Muscle of leg (tissue), 11 donors: ENCODE measurements around the gene GABARAPL2. TPM values are rescaled to one million over a fixed set of nuclear protein-coding genes. Genes with fewer than 3 reads are reported as not detected.
"Not testable (repeated sequence)": the region's sequence is repeated elsewhere in the genome, so short reads cannot be mapped to it uniquely, and the experiment has no call there.

Experiments used
- DNase-seq: peaks from one replicate; pipeline ENCODE4 v3.0.0; 2013
- H3K27ac ChIP-seq: one replicate; pipeline ENCODE4 v1.5.1; 2013; ENCODE audit warnings: mild to moderate bottlenecking, low read length, control low read depth
- H3K27me3 ChIP-seq: one replicate; pipeline ENCODE4 v1.6.1; 2013; ENCODE audit warnings: low read length; ENCODE audit not compliant: control insufficient read depth, insufficient read depth
- H3K36me3 ChIP-seq: one replicate; pipeline ENCODE4 v1.6.1; 2013; ENCODE audit warnings: low read length; ENCODE audit not compliant: control insufficient read depth, insufficient read depth
- H3K4me1 ChIP-seq: one replicate; pipeline ENCODE4 v1.6.1; 2013; ENCODE audit warnings: low read length; ENCODE audit not compliant: control insufficient read depth, insufficient read depth
- H3K4me3 ChIP-seq: one replicate; pipeline ENCODE4 v1.5.1; 2013; ENCODE audit warnings: low read length, control low read depth
- H3K9me3 ChIP-seq: replicated peaks from 2 replicates; pipeline ENCODE4 v1.6.1; 2013; ENCODE audit warnings: low read depth, low read length; ENCODE audit not compliant: control insufficient read depth
- WGBS: methylation state at CpG from one replicate; pipeline ENCODE4 v1.1.5; 2013; ENCODE audit warnings: missing lambda C conversion rate; ENCODE audit not compliant: insufficient coverage; 5-methylcytosine and 5-hydroxymethylcytosine counted together
- polyA plus RNA-seq, 8 donors: library from polyadenylated mRNA; unstranded; fragments of 120-200 nt; gene quantifications; one replicate each; pipeline versions ENCODE4 v1.2.1 to v1.2.3, GENCODE V29; 2013; ENCODE audit warnings: inconsistent platforms in 1 of 8, low replicate concordance in 1 of 8; ENCODE audit not compliant: insufficient read length in 8 of 8, insufficient read depth in 1 of 8
- total RNA-seq: library from RNA; stranded (reverse); fragments of 120-200 nt; gene quantifications from one replicate; pipeline ENCODE4 v1.2.4, GENCODE V29; 2013

GABARAPL2 gene
- total and polyA plus RNA-seq, 9 donors, result 122 to 146 (median 133) TPM

DNA sequence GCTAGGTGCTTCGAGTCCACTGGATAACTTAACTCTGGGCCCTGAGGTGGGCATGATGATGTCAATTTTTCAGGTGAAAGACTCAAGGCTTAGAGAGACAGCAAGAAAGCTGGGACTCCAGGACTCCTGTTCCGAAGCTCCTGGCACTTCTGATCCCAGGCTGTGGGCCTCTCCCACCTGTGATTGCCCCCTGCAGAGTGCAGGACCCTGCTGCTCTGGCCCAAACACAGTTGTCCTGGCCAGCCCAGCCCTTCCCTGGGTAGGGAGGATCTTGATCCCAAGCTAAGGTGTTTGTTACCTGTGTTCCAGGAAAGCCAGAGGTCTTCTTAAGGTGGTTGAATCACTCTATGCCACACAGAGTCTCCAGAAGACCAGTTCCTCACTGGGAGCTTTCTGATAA, 33.4 kb upstream of the GABARAPL2 start:
- Histone ChIP-seq H3K27ac (no peak overlapping the region), H3K27me3 (no peaks in the 10 kb centered on the region), H3K4me3 (no peak overlapping the region), H3K4me1 (no peaks in the 10 kb centered on the region), H3K36me3 (no peaks in the 10 kb centered on the region), H3K9me3 (no peaks in the 10 kb centered on the region)
- DNase-seq, result no peak
- WGBS, result 88% methylated on average over 2 of the region's 2 CpGs

DNA sequence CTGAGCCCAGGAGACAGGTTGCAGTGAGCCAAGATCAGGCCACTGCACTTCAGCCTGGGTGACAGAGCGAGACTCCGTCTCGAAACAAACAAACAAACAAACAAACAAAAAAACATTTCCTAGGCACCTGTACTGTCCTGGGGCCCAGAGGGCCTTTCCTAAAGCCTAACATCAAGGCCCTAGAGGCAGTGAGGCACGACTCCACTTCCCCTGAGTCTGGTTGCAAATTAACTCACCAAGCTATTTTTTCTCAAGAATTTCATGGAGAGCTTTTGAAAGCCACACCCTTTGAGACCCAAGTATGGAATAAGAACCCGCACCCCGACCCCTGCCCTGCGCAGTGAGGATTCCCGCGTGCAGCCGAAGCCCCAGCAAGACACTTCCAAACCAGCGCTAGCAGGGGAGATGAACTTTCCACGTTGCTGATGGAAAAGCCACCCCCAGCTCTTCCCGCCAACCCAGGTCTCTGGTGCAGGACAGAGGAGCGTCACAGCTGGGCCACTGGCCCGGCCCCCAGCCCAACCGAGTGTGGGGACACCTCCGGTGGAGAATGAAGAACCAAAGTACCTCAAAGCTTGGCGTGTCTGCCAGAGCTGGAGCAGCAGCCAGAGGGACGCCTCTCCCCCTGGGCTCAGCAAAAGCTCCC, 31.5 kb upstream of the GABARAPL2 start:
- Histone ChIP-seq H3K27ac (no peak overlapping the region), H3K4me1 (peaks cover 4% of the 10 kb centered on the region), H3K36me3 (no peaks in the 10 kb centered on the region), H3K9me3 (no peaks in the 10 kb centered on the region), H3K4me3 (no peak overlapping the region), H3K27me3 (no peaks in the 10 kb centered on the region)
- WGBS, result 67% methylated on average over 15 of the region's 19 CpGs
- DNase-seq, result peak; percentile 22

DNA sequence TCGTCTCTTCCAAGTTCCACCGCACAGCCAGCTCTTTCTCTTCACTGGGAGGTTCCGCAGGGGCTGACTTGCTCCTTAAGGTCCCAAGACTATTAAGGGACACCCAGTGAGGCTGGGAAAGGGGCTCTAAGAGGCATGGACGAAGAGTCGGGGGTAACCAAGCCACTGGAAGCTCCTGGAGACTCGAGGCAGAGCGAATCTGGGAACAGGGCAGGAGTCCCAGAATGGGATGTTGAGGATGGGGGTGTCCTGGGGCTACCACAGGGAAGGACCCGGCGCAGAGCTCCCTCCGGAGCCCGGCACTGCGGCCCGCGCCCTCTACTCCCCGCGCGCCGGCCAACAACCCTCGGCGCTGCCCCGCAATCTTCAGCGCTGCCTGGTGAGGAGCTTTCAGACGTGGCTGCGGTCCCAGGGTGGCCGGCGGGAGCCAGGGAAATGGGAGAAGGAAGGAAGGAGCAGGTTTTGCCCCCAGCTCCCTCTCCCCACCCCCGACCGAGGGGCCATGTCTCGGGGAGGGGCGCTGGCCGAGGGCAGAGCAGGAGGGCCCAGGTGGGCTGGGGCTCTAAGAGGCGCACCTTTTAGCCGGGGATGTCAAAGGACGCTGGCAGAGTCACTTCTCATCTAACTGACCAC, 30.9 kb upstream of the GABARAPL2 start:
- Histone ChIP-seq H3K36me3 (no peaks in the 10 kb centered on the region), H3K27me3 (no peaks in the 10 kb centered on the region), H3K4me3 (no peak overlapping the region), H3K4me1 (peaks cover 4% of the 10 kb centered on the region), H3K27ac (no peak overlapping the region), H3K9me3 (no peaks in the 10 kb centered on the region)
- no peak for DNase-seq
- WGBS, result 50% methylated on average over 12 of the region's 34 CpGs

DNA sequence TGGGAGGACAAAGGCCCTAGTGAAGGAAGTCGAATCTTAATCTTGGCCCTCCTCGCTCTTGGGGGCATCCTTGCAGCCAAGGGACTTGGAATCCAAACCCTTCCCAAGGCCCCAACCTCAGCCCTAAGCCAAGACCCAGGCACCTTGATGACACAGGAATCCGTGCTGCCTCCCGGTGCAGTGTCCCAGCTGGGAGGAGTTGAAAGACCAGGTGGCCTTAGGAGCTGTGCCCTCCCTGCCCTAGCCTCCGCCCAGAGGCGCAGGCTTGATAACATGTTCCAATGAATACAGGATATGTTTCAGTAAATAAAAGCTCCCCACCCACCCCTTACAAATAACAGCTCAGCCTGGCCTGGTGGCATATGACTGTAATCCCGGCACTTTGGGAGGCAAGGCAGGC, 30.3 kb upstream of the GABARAPL2 start, which contains the start of gene CHST5:
TSS of gene CHST5 (minus strand) at position 208 of the 400 bp plus-strand sequence. CDS start 5,724 bp downstream, outside the sequence.
- H3K4me3 ChIP-seq, result no peak within 1 kb of the TSS
- H3K36me3 ChIP-seq, result no peaks in the 10 kb centered on the region
- H3K4me1 ChIP-seq, result peaks cover 4% of the 10 kb centered on the region
- no peaks in the 10 kb centered on the region for H3K9me3 ChIP-seq
- no peak within 1 kb of the TSS for H3K27ac ChIP-seq
- DNase-seq, result no peak
- 78% methylated on average over 3 of the region's 7 CpGs for WGBS
- no peaks in the 10 kb centered on the region for H3K27me3 ChIP-seq

DNA sequence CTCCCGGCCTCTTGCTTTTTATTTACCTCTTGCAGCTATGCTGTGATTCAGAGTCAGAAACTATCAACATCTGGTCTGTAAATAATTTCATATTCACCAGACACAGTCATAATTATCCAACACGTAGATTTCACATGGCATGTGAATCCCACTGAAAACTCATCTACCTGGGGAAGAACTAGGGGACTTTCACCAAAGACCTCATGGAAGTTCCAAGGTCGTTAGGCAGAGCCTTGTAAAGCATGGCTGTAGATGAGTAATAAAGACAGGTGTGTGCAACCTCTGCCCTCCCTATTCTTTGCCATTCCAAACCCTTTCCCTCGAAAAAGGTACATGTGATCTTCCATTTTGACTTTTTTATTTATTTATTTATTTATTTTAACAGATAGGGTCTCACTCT, 28.4 kb upstream of the GABARAPL2 start:
- DNase-seq, result no peak
- WGBS, result 100% methylated on average over 1 of the region's 4 CpGs
- no peak overlapping the region for H3K27ac ChIP-seq
- no peak overlapping the region for H3K4me3 ChIP-seq
- no peaks in the 10 kb centered on the region for H3K27me3 ChIP-seq
- H3K9me3 ChIP-seq, result no peaks in the 10 kb centered on the region
- H3K36me3 ChIP-seq, result peaks cover 3% of the 10 kb centered on the region
- peaks cover 4% of the 10 kb centered on the region for H3K4me1 ChIP-seq

DNA sequence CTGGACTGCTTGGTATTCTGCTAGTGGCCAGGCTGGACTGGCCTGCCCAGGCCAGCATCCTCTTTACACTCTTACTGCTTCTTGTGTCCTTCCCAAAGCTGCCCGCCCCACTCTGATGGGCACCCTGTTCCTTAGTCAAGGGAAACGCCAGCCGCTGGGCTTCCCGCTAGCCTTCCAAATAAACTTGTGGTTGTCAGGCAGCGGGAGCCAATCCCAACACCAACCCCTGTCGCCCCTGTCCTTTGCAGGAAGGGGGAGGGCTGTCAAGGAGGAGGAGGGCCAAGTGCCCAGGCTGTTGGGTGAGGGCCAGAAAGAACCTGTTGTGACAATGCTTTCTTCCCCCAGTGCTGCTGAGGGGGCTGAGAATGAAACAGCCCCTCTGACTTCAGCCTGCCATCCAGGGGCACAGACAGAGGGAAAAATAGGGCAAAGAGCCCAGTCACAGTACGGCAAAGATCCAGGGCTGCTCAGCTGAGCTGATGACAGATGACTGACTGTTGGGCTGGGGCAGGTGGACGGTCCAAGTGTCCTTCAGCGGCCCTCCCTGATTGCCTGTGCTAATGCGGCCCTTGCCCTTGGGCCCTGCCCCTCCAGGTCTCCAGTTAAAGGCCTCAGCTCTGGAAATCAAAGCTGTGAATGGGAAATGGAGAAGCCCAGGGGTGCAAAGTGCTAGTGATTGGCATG, 27.2 kb upstream of the GABARAPL2 start:
- H3K4me3 ChIP-seq, DNase-seq, H3K36me3 ChIP-seq, H3K9me3 ChIP-seq, H3K27me3 ChIP-seq, H3K4me1 ChIP-seq: not testable (repeated sequence)
- 100% methylated on average over 1 of the region's 10 CpGs for WGBS
- peak overlapping the region; percentile 67 for H3K27ac ChIP-seq

DNA sequence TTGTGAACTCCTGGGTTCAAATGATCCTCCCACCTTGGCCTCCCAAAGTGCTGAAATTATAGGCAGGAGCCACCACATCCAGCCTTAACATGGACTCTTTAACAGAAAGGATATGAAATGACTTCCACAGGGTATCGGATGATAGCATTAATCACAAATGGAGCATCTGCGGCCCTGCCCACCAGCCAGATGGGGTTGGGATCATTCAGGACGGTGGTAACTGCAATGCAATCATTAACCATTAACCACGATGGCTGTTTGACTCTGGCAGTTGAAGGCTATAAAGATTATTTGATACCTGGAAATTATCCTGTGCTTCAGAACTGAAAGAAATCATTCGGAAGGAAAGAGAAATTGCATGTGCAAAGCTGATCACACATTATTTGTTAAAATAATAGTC, 24.9 kb upstream of the GABARAPL2 start:
- H3K4me1 ChIP-seq, result peaks cover 4% of the 10 kb centered on the region
- no peak for DNase-seq
- H3K4me3 ChIP-seq, result no peak overlapping the region
- H3K27ac ChIP-seq, result no peak overlapping the region
- no peaks in the 10 kb centered on the region for H3K27me3 ChIP-seq
- H3K36me3 ChIP-seq, result peaks cover 3% of the 10 kb centered on the region
- WGBS, result 100% methylated on average over 3 of the region's 5 CpGs
- no peaks in the 10 kb centered on the region for H3K9me3 ChIP-seq

DNA sequence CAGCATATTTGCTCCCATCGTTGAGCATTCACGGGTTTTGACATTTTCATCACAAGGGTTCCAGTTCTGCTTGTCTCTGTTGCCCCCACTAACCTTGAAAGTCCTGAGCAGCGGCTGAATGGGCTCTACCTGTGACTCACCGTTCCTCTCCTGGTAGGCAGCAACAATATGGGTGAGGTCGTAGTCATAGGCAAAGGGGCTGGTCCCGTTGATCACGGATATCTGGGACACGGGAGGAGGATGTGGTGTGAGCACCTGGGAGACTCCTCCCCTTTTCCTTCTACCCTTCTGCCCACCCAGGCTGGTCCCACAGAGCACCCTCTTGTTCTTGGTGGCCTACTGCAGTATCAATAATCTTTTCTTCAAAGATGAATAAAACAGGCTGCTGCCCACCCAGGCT, 23.7 kb upstream of the GABARAPL2 start:
- WGBS, result 100% methylated on average over 2 of the region's 8 CpGs
- not testable (repeated sequence) for H3K4me1 ChIP-seq

DNA sequence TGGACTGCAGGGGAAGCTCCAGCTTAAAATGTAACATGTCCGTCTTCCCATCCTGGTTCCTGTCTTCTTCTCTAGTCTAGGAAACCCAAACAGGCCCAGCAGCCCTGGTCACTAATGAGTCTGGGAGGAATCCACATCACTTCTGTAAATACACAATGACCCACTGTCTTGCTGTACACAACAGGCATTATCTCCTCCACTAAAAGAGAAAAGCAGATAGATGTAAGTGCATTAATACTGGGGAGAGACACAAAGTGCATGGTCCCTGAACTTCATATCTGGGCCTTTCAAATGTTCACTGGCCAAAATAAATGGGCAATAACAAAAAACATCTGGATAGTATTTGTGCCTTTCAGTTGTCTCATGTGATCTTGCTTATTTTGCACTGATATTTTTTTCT, 20.3 kb upstream of the GABARAPL2 start:
- not testable (repeated sequence) for H3K36me3 ChIP-seq, H3K4me1 ChIP-seq, H3K27ac ChIP-seq, DNase-seq, H3K9me3 ChIP-seq, H3K27me3 ChIP-seq, H3K4me3 ChIP-seq
- no CpG with 5 or more reads among the region's 1 CpG for WGBS

More for the DNA sequence above, 23.7 kb upstream of the GABARAPL2 start:
- not testable (repeated sequence) for H3K4me3 ChIP-seq, H3K36me3 ChIP-seq, H3K27ac ChIP-seq, H3K9me3 ChIP-seq, H3K27me3 ChIP-seq, DNase-seq

DNA sequence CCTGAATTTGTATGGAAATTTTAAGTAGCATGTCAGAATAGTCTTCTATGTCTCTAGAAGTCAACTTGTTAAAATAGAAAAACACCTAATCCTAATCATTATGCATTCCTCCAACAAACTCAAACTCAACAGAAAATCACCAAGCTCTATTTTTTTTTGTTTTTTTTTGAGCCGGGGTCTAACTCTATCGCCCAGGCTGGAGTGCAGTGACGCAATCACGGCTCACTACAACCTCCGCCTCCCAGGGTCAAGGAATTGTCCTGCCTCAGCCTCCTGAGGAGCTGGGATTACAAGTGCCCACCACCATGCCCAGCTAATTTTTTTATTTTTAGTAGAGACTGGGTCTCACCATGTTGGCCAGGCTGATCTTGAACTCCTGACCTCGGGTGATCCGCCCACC, 19.9 kb upstream of the GABARAPL2 start:
- Histone ChIP-seq H3K4me3 (no peak overlapping the region), H3K27ac (no peak overlapping the region), H3K27me3 (no peaks in the 10 kb centered on the region), H3K36me3 (peaks cover 3% of the 10 kb centered on the region), H3K4me1 (no peaks in the 10 kb centered on the region), H3K9me3 (no peaks in the 10 kb centered on the region)
- 97% methylated on average over 4 of the region's 7 CpGs for WGBS
- no peak for DNase-seq
